Activated T-cell treated with anti-CD3 and anti-CD28 coated beads for 1 hour (primary cell): Measurements from ENCODE around the gene FAIM2.

Experiments
- DNase-seq: peaks from one replicate; pipeline ENCODE4 v3.0.0-alpha.2; 2020; ENCODE audit warnings: low read depth

The FAIM2 gene

GRCh38 chr12:49903700-49904423 is at the start of gene FAIM2:
FAIM2 (minus strand) TSS chr12:49903900; CDS start chr12:49903792, 108 bp downstream.
- peak; percentile 23 for DNase-seq

DNA sequence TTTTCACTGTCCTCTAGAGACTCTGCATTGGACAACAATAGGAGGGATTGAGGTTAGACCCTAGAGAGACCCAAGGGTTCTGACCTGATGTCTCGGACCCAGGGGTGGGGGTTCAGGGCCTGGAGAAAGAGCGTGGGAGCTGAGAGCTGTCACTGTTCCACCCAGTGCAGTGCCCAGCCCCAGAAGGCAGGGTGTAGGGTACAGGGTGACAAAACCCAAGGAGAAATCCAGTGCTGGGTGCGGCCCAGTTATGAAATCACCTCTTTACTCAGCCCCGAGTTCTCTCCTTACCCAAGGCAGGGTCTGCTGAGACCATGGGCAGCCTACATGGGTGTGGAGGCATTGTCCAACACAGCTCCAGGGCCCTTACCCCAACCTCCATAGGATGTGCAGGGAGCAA is 49.5 kb upstream of the FAIM2 start:
- no peak for DNase-seq

- no peak for DNase-seq
Measured at GRCh38 chr12:49952391-49953055, 48.8 kb upstream of the FAIM2 start.

DNA sequence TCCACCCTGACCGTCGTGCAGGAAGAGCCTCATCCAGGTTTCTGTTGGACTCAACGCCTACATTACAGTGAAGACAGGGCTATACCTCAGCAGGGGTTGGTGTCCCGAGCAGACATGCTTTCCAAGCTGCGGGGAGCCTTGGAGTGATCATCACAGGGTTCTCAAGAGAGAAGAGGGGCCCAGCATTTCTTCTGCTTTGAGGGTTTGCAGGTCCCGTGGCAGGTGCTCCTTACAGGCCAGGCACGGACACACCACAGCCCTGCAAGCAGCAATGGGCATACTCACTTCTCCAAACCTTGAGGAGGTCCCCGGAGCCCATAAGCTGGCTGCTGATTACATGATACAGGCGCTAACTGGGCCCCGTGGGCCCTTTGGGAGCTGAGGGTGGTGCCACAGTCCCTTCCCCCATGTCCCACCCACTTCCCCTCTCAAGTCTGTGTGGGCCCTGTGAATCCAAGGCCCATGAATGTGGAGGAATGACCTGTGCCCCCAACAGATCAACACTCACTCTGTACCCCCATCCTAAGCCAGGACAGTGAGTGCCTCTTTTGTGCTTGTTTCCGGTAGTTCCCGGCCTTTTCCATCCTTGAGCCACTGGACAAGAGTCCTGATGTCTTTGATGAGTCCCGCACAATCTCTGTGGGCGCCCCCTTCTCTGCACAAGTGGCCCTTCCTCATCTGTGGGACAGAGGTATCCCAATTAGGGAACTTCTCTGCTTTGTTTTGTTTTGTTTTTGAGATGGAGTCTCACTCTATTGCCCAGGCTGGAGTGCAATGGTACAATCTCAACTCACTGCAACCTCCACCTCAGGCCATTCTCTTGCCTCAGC is 47.9 kb upstream of the FAIM2 start:
- no peak for DNase-seq

DNA sequence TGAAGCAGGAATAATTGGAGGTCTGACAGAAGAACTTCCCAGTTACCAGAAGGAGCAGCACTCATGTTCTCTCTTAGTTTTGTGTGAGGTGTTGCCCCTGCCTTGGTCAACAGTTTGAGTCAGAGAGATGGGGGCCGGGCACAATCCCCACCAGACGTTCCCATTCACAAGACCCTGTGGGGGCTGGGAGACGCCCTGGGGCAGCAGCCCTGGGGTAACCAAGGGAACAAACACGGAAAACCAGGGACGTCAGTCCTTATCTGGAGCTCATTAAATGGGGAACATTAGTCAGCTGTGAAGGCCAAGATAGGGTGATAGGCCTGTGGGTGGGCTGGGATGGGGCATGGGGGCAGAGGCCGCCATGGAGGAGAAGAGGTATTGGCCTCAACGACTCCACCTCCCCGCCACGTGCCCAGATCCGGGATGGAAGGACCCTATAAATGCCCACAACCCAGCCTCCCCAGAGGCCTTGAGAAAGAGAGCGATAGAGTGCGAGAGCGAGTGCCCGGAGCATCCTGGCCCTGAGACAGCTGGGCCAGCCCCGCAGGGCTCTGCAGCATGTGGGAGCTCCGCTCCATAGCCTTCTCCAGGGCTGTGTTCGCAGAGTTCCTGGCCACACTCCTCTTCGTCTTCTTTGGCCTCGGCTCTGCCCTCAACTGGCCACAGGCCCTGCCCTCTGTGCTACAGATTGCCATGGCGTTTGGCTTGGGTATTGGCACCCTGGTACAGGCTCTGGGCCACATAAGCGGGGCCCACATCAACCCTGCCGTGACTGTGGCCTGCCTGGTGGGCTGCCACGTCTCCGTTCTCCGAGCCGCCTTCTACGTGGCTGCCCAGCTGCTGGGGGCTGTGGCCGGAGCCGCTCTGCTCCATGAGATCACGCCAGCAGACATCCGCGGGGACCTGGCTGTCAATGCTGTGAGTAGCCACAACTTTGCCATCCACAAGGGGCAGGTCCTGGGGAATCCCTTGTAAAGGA is 46.9 kb upstream of the FAIM2 start, which contains the start of gene AQP2:
AQP2 (plus strand) TSS at position 465 of the 979 bp plus-strand sequence; CDS start at position 559, 94 bp downstream.
- DNase-seq, result no peak

DNA sequence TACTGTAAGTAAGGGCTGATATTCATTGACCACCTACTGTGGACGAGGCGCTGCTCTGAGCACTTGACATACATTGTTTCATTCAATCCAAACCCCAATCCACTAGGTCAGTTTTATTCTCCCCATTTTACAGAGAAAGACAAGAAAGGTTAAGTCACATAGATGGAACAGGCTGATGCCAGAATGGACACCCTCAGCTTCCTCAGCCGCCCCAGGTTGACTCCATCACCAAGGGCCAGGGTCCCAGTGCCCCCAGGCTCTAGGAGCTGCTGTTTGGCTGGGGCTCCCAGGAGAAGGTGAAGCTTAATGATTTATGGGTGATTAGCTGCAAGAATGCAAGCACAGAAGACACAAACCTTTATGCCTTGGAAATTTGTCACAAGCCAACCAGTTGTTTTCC is 46.2 kb upstream of the FAIM2 start:
- DNase-seq, result no peak

DNA sequence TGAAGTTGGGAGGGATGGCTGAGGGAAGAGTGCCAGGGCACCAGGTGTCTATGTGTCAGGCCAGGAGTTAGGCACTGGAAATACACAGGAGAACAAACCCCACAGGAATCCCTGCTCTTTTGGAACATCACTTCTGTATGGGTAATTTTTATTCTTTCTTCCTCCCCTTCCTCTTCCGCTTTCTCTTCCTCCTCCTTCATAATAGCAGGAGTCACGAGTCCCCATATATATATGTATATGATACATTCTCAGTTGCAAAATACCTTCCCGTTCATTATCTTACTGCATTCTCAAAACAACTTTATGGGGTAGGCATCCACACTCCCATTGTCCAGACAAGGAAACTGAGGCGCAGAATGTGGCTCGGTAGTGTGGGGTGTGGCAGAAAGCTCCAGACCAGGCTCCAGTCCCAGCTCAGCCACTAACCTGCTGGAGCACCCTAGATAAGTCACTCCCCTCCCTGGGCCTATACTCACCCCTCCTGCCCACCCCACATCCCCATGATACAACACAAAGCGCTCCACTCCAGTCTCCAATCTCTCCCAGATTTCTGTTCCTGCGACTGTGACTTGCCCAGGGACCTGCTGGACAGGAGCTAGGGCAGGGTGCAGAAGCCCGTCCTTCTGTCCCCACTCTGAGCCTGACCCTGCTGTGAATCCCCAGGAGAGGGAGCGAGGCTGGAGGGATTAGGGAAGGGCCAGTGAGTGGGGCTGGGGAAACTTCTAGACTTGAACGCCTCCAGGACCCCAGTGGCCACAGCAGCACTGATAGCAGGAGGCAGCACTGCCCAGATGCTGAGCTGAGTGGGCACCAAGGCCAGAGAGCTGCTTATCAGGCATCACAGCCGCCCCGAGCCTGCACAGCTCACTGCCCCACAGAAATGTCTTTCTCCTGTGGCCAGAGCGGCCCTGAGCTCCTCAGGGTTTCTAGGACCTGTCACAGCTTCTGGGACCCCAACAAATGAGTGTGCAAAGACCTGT is 45.5 kb upstream of the FAIM2 start:
- DNase-seq, result no peak

- no peak for DNase-seq
Measured at GRCh38 chr12:49947593-49948226, 44.0 kb upstream of the FAIM2 start.

GRCh38 chr12:49946497-49946896 is 42.8 kb upstream of the FAIM2 start:
- DNase-seq, result no peak

DNA sequence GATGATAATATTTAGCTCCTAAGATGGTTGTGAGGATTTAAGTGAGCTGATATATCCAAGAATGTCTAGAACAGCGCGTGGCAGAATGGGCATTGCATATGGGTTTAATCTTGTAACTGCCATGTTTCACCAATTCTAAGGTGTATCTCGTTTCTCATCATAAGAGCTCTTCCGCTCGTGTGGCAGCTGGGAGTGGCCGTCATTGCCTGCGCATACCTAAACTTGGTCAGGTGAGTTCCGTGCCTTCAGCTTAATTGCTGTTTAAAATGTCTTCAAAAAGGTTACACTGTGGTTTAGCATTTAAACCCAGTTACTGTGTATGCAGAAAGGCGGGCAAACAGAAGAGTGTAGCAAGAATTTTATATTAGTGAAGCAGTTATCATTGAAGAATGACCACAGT is 42.4 kb upstream of the FAIM2 start:
- DNase-seq, result no peak

GRCh38 chr12:49945394-49946080 is 41.8 kb upstream of the FAIM2 start:
- peak; percentile 78 for DNase-seq

DNA sequence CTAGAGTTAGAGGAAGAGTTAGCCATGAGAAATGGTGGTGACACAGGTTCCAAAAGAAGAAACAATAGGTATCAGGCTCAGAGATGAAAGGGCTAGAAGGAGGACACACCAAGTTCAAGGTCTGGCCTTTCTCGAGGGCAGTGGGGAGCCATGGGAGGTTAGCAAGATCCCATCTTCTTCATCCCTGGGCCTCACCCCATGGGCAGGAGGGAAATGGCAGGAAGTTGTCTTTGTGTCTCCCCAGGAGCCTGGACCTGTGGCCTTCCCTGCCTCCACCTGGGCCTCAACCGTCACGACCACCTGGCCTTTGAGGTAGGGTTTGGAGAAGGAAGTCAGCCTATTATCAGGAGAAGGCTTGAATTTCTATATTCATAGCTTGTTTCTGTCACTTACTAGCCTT is 41.0 kb upstream of the FAIM2 start:
- no peak for DNase-seq

- DNase-seq, result no peak
Measured at GRCh38 chr12:49944046-49944445, 40.3 kb upstream of the FAIM2 start.

- DNase-seq, result no peak
Measured at GRCh38 chr12:49943625-49943960, 39.9 kb upstream of the FAIM2 start.

DNA sequence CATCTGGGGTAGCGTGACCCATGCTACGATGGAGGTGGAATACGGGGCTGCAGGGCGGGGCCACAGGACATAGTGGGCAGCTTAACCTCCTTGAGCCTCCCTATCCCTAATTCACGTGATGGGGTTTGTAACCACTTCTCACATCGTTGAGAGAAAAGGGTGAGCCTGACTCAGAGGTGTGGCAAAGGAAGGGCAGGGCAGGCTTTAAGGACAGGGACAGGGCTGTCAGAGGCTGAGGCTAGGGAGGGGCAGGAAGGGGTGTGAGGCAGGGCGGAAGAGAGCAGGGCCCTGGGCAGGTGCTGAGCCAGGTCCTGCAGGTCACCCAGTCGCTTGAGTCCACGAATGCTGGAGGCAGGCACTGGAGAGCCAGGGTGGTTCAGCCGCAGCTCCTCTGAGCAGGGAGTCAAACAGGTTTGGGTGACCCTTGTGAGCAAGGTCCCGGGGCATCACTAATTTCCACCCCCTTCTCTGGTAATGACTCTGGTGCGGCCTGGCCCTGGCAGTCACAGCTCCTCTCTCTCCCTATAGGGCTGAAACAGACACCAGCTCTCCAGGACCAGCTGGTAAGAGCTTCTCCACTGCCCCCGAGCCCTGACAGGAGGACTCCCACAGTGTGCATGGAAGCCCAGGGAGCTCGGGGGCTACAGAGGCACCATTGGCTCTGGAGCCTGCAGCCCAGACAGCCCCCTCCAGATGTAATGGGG is 39.4 kb upstream of the FAIM2 start:
- no peak for DNase-seq

DNA sequence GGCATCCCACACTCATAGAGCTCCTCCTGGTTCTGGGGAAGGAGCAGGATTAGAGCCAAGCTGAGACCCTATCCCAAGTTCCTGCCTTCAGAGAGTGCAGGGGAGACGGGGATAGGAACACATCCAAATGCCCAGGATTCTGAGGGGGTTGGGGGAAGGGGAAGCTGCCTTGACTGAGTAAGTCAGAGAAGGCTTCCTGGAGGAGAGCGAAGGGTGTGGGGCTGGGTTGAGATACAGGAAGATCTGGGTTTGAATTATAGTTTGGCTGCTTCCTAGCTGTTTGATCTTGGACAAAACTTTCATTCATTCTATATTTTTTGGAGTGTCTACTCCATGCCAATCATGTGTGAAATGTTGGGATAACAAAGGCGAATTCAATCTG is 38.8 kb upstream of the FAIM2 start:
- no peak for DNase-seq

- no peak for DNase-seq
Measured at GRCh38 chr12:49941556-49942511, 38.1 kb upstream of the FAIM2 start.

DNA sequence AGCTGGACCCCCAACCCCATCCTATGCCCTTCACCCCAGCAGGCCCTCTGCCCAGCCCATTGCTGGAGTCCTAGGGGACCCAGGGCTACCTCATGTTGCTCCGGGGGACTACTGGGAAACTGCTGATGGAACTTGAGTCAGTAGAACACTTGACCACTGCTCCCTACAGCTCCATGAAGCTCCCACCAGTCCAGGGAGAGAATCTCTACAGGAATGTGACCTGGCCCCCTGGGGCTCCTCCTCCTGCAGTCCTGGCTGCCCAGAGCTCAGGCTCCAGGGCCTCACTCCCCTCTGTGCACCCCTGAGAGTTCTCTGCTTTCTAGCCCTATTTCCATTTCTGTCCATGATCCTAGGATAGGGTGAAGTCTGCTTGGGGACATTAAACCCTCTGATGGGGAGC is 36.0 kb upstream of the FAIM2 start:
- DNase-seq, result no peak
